IMR-90 (cell line): ENCODE measurements around the gene DNAH9. TPM values are rescaled to one million over a fixed set of nuclear protein-coding genes. Genes with fewer than 3 reads are reported as not detected.

Experiments used
- ATAC-seq: fragments of 200-7000 bp; cut with Tn5 transposase; 2 replicates; pipeline ENCODE4 v1.9.1; 2020; ENCODE audit warnings: low read depth, mild to moderate bottlenecking, moderate library complexity
- BruUV-seq: library from RNA; stranded (reverse); fragments of 400-500 nt; replicated peaks from 2 replicates; lab custom pipeline; 2021; lab: Mats Ljungman, UMichigan
- CTCF ChIA-PET: fragments of 300-600 bp; formaldehyde crosslinking; extraction: SDS; loops from one replicate; lab custom pipeline; 2021; ENCODE audit warnings: antibody characterized with exemption; lab: Yijun Ruan, JAX
- POLR2A ChIA-PET: fragments of 300-600 bp; sonication (Branson Sonifier 250); formaldehyde crosslinking; loops from one replicate; lab custom pipeline; 2022; ENCODE audit warnings: antibody characterized with exemption; ENCODE audit not compliant: unreplicated experiment; lab: Charles Lee
- DNase-seq: peaks from one replicate; pipeline ENCODE4 v3.0.0; 2013
- H2AFZ ChIP-seq: replicated peaks from 2 replicates; pipeline ENCODE3; 2013; ENCODE audit warnings: low read length, mild to moderate bottlenecking; ENCODE audit not compliant: poor library complexity
- H2AK5ac ChIP-seq: 2 replicates; pipeline ENCODE4 v1.6.1; 2013; ENCODE audit warnings: low read depth, low read length, inconsistent platforms
- H2AK9ac ChIP-seq: replicated peaks from 2 replicates; pipeline ENCODE3; 2013; ENCODE audit warnings: mild to moderate bottlenecking, low read depth, low read length, moderate library complexity; ENCODE audit not compliant: poor library complexity
- H2BK120ac ChIP-seq: 2 replicates; pipeline ENCODE4 v1.6.1; 2013; ENCODE audit warnings: low read depth, low read length, inconsistent platforms
- H2BK15ac ChIP-seq: 3 replicates; pipeline ENCODE4 v1.6.1; 2013; ENCODE audit warnings: low read depth, low read length, inconsistent platforms
- H2BK20ac ChIP-seq: 2 replicates; pipeline ENCODE4 v1.6.1; 2013; ENCODE audit warnings: low read depth, mild to moderate bottlenecking, inconsistent platforms, low read length, moderate library complexity
- H2BK5ac ChIP-seq: 2 replicates; pipeline ENCODE4 v1.6.1; 2013; ENCODE audit warnings: mild to moderate bottlenecking, low read depth, low read length, inconsistent platforms; ENCODE audit not compliant: poor library complexity, severe bottlenecking
- H3K14ac ChIP-seq: replicated peaks from 2 replicates; pipeline ENCODE4 v1.6.1; 2013; ENCODE audit warnings: low read depth, low read length, inconsistent platforms
- H3K18ac ChIP-seq: 2 replicates; pipeline ENCODE4 v1.6.1; 2013; ENCODE audit warnings: low read depth, low read length, control low read depth
- H3K23ac ChIP-seq: 2 replicates; pipeline ENCODE4 v1.6.1; 2013; ENCODE audit warnings: low read depth, low read length, inconsistent platforms
- H3K27ac ChIP-seq: 2 replicates; pipeline ENCODE4 v1.5.1; 2013; ENCODE audit warnings: mild to moderate bottlenecking, control low read depth, low read length; ENCODE audit not compliant: insufficient read depth
- H3K27me3 ChIP-seq: 2 replicates; pipeline ENCODE4 v1.6.1; 2013; ENCODE audit warnings: low read length; ENCODE audit not compliant: control insufficient read depth, insufficient read depth
- H3K36me3 ChIP-seq: 2 replicates; pipeline ENCODE4 v1.6.1; 2013; ENCODE audit warnings: low read length, mixed read lengths; ENCODE audit not compliant: control insufficient read depth, insufficient read depth
- H3K4ac ChIP-seq: 2 replicates; pipeline ENCODE4 v1.6.1; 2013; ENCODE audit warnings: low read depth, low read length, inconsistent platforms
- H3K4me1 ChIP-seq: 2 replicates; pipeline ENCODE4 v1.6.1; 2013; ENCODE audit warnings: low read length, mixed read lengths; ENCODE audit not compliant: control insufficient read depth, insufficient read depth
- H3K4me2 ChIP-seq: 2 replicates; pipeline ENCODE4 v1.6.1; 2013; ENCODE audit warnings: low read depth, mild to moderate bottlenecking, control low read depth, low read length, moderate library complexity
- H3K4me3 ChIP-seq: 2 replicates; pipeline ENCODE4 v1.5.1; 2013; ENCODE audit warnings: low read depth, mild to moderate bottlenecking, control low read depth, low read length, moderate library complexity; ENCODE audit not compliant: insufficient read depth
- H3K56ac ChIP-seq: 2 replicates; pipeline ENCODE4 v1.6.1; 2013; ENCODE audit warnings: low read length, inconsistent platforms; ENCODE audit not compliant: insufficient read depth; ENCODE audit errors: extremely low read depth
- H3K79me1 ChIP-seq, 2 experiments: 2 replicates each; pipeline ENCODE4 v1.6.1; 2013; ENCODE audit warnings: low read length in 2 of 2, inconsistent platforms in 1 of 2, low read depth in 1 of 2
- H3K9ac ChIP-seq: 2 replicates; pipeline ENCODE4 v1.6.1; 2013; ENCODE audit warnings: low read depth, low read length, control low read depth
- H3K9me1 ChIP-seq: 2 replicates; pipeline ENCODE4 v1.6.1; 2013; ENCODE audit warnings: low read length, inconsistent platforms; ENCODE audit not compliant: insufficient read depth
- H3K9me3 ChIP-seq: 2 replicates; pipeline ENCODE4 v1.6.1; 2013; ENCODE audit warnings: low read length; ENCODE audit not compliant: control insufficient read depth, insufficient read depth
- H4K20me1 ChIP-seq: 2 replicates; pipeline ENCODE4 v1.6.1; 2013; ENCODE audit warnings: low read length, inconsistent platforms; ENCODE audit not compliant: insufficient read depth
- H4K5ac ChIP-seq: 2 replicates; pipeline ENCODE4 v1.6.1; 2013; ENCODE audit warnings: mild to moderate bottlenecking, low read depth, low read length, control low read depth
- H4K8ac ChIP-seq, 2 experiments: 2 replicates each; pipeline ENCODE4 v1.6.1; 2013; ENCODE audit warnings: low read depth in 2 of 2, low read length in 2 of 2, control low read depth in 1 of 2, inconsistent platforms in 1 of 2
- H4K91ac ChIP-seq: 2 replicates; pipeline ENCODE4 v1.6.1; 2013; ENCODE audit warnings: low read depth, low read length, inconsistent platforms; ENCODE audit not compliant: insufficient read depth
- BHLHE40 ChIP-seq: fragments of 150-350 bp; IDR thresholded peaks from 2 replicates; pipeline ENCODE4 v1.6.1; 2016; ENCODE audit warnings: mild to moderate bottlenecking, low read depth, low read length
- CEBPB ChIP-seq: IDR thresholded peaks from 2 replicates; pipeline ENCODE4 v1.6.1; 2012; ENCODE audit warnings: low read depth, low read length, improper control_type of control experiment
- CHD1 ChIP-seq: IDR thresholded peaks from 2 replicates; pipeline ENCODE4 v1.6.1; 2012; ENCODE audit warnings: low read depth, low read length, improper control_type of control experiment
- CTCF ChIP-seq: conservative IDR thresholded peaks from 2 replicates; pipeline ENCODE4 v1.5.1; 2012; ENCODE audit warnings: mild to moderate bottlenecking, low read depth, low read length, improper control_type of control experiment
- FOS ChIP-seq: fragments of 150-350 bp; IDR thresholded peaks from 2 replicates; pipeline ENCODE4 v1.6.1; 2016; ENCODE audit warnings: low read depth, low read length
- MAFK ChIP-seq: IDR thresholded peaks from 2 replicates; pipeline ENCODE4 v1.6.1; 2012; ENCODE audit warnings: low read depth, low read length, improper control_type of control experiment
- MAZ ChIP-seq: IDR thresholded peaks from 2 replicates; pipeline ENCODE4 v1.6.1; 2012; ENCODE audit warnings: low read depth, mild to moderate bottlenecking, low read length, improper control_type of control experiment, moderate library complexity, borderline replicate concordance
- NFE2L2 ChIP-seq: fragments of 150-350 bp; IDR thresholded peaks from 2 replicates; pipeline ENCODE4 v1.6.1; 2016; ENCODE audit warnings: low read depth, mild to moderate bottlenecking, low read length
- POLR2A ChIP-seq: IDR thresholded peaks from 2 replicates; pipeline ENCODE4 v1.6.1; 2012; ENCODE audit warnings: mild to moderate bottlenecking, low read depth, low read length
- RAD21 ChIP-seq: IDR thresholded peaks from 2 replicates; pipeline ENCODE4 v1.6.1; 2012; ENCODE audit warnings: low read length, improper control_type of control experiment
- RCOR1 ChIP-seq: IDR thresholded peaks from 2 replicates; pipeline ENCODE4 v1.6.1; 2012; ENCODE audit warnings: mild to moderate bottlenecking, low read length, improper control_type of control experiment; ENCODE audit not compliant: insufficient replicate concordance
- WGBS, 2 experiments: methylation state at CpG; one replicate each; pipeline versions ENCODE4 v1.1.5 to v1.1.7; 2013; ENCODE audit warnings: missing lambda C conversion rate in 2 of 2; ENCODE audit not compliant: insufficient read length in 1 of 2; ENCODE audit errors: extremely low coverage in 2 of 2; 5-methylcytosine and 5-hydroxymethylcytosine counted together
- dilution Hi-C: fragments of 300-500 bp; cut with HindIII; formaldehyde crosslinking; loops from one replicate; pipeline ENCODE4 v1.14.3; 2018; ENCODE audit warnings: low sequenced_read_pairs; ENCODE audit not compliant: unreplicated experiment
- in situ Hi-C: fragments of 300-500 bp; cut with MboI; formaldehyde crosslinking; loops from 3 replicates; pipeline ENCODE4 v1.14.3; 2019; ENCODE audit warnings: low sequenced_read_pairs, inconsistent platforms, mixed read lengths
- intact Hi-C: fragments of 100-400 bp; cut with micrococcal nuclease; formaldehyde crosslinking; loops from 2 replicates; pipeline ENCODE4 v1.10.0; 2022
- polyA plus RNA-seq, 3 experiments: library from polyadenylated mRNA; depleted of rRNA; stranded (reverse); fragments of >200 nt; gene quantifications; 2 replicates each; pipeline ENCODE4 v1.2.3, GENCODE V29; 2012; ENCODE audit warnings: low replicate concordance in 1 of 3
- total RNA-seq: library from RNA; depleted of rRNA; stranded (reverse); fragments of >200 nt; gene quantifications from 2 replicates; pipeline ENCODE4 v1.2.3, GENCODE V29; 2012

DNAH9 gene
- total and polyA plus RNA-seq, 2 of the 4 experiments (the other 2 are of a cell fraction), result not detected

GRCh38 chr17:11840052-11840451 is 241.8 kb downstream of the DNAH9 start:
- H2BK5ac ChIP-seq, result no peak overlapping the region
- no TSS peak for BruUV-seq
- H2AFZ ChIP-seq, result no peak overlapping the region
- ChIA-PET CTCF (no interaction called here), POLR2A (no interaction called here)
- no peak overlapping the region for H3K9ac ChIP-seq
- H2BK120ac ChIP-seq, result no peak overlapping the region
- H3K36me3 ChIP-seq, result no peaks in the 10 kb centered on the region
- no peak overlapping the region for H2BK20ac ChIP-seq
- no peaks in the 10 kb centered on the region for H3K79me1 ChIP-seq
- H3K4me1 ChIP-seq, result no peaks in the 10 kb centered on the region
- intact Hi-C loops, result no loop called here
- no peak for ATAC-seq
- no peak overlapping the region for H3K4me2 ChIP-seq
- no peak overlapping the region for H3K4me3 ChIP-seq
- dilution Hi-C loops, result no loop called here
- H3K23ac ChIP-seq, result no peak overlapping the region
- H3K27me3 ChIP-seq, result no peaks in the 10 kb centered on the region
- H4K5ac ChIP-seq, result no peak overlapping the region
- no peak overlapping the region for H2AK5ac ChIP-seq
- H2AK9ac ChIP-seq, result no peak overlapping the region
- peaks cover 7% of the 10 kb centered on the region; the same call in 1 of the 2 replicates for H3K9me3 ChIP-seq
- no peak for DNase-seq
- H3K14ac ChIP-seq, result no peak overlapping the region
- no peak overlapping the region for H4K91ac ChIP-seq
- no peak overlapping the region for H3K27ac ChIP-seq
- H3K18ac ChIP-seq, result no peak overlapping the region
- H3K56ac ChIP-seq, result no peak overlapping the region
- no peak overlapping the region for H3K4ac ChIP-seq
- no CpG with 5 or more reads among the region's 2 CpGs for WGBS, 2 experiments
- H2BK15ac ChIP-seq, result no peak overlapping the region
- no peaks in the 10 kb centered on the region for H3K9me1 ChIP-seq
- TF ChIP-seq CHD1 (no peak), FOS (no peak), RAD21 (no peak), MAZ (no peak), CEBPB (no peak), CTCF (no peak), NFE2L2 (no peak), POLR2A (no peak), BHLHE40 (no peak), MAFK (no peak), RCOR1 (no peak)
- in situ Hi-C loops, result no loop called here
- H4K8ac ChIP-seq, result no peak overlapping the region
- H4K20me1 ChIP-seq, result no peaks in the 10 kb centered on the region
